H9 (cell line): ENCODE results near the gene IFT52. TPM values are rescaled to one million over a fixed set of nuclear protein-coding genes. Genes with fewer than 3 reads are reported as not detected.

Source experiments
- DNase-seq: peaks from one replicate; pipeline ENCODE4 v3.0.0-alpha.2; 2017
- H2AFZ ChIP-seq: one replicate; pipeline ENCODE4 v1.6.1; 2013; ENCODE audit warnings: mild to moderate bottlenecking, low read length, control low read depth, moderate library complexity
- H2AK5ac ChIP-seq: 2 replicates; pipeline ENCODE4 v1.6.1; 2013; ENCODE audit warnings: low read length, control low read depth, mixed read lengths; ENCODE audit not compliant: insufficient read length
- H2BK120ac ChIP-seq: one replicate; pipeline ENCODE4 v1.6.1; 2013; ENCODE audit warnings: low read depth, mild to moderate bottlenecking, low read length, control low read depth, inconsistent platforms; ENCODE audit not compliant: poor library complexity, severe bottlenecking
- H2BK12ac ChIP-seq: 2 replicates; pipeline ENCODE4 v1.6.1; 2013; ENCODE audit warnings: low read length, control low read depth, mixed read lengths, low read depth; ENCODE audit not compliant: insufficient read length
- H2BK15ac ChIP-seq: 2 replicates; pipeline ENCODE4 v1.6.1; 2013; ENCODE audit warnings: low read depth, low read length, control low read depth
- H2BK20ac ChIP-seq: one replicate; pipeline ENCODE4 v1.6.1; 2013; ENCODE audit warnings: low read depth, mild to moderate bottlenecking, low read length, control low read depth, inconsistent platforms; ENCODE audit not compliant: poor library complexity, severe bottlenecking
- H2BK5ac ChIP-seq: 2 replicates; pipeline ENCODE4 v1.6.1; 2013; ENCODE audit warnings: low read length, control low read depth, mixed read lengths; ENCODE audit not compliant: insufficient read length
- H3K14ac ChIP-seq: 2 replicates; pipeline ENCODE4 v1.6.1; 2013; ENCODE audit warnings: low read length, control low read depth; ENCODE audit not compliant: insufficient read depth
- H3K18ac ChIP-seq: 2 replicates; pipeline ENCODE4 v1.6.1; 2013; ENCODE audit warnings: low read depth, mild to moderate bottlenecking, mixed read lengths, low read length, control low read depth; ENCODE audit not compliant: insufficient read length
- H3K23ac ChIP-seq: 2 replicates; pipeline ENCODE4 v1.6.1; 2013; ENCODE audit warnings: low read length, control low read depth, mixed read lengths, low read depth; ENCODE audit not compliant: insufficient read length
- H3K23me2 ChIP-seq: 2 replicates; pipeline ENCODE4 v1.6.1; 2013; ENCODE audit warnings: low read depth, mild to moderate bottlenecking, mixed read lengths, low read length, control low read depth; ENCODE audit not compliant: insufficient read length, poor library complexity, severe bottlenecking
- H3K27ac ChIP-seq: 2 replicates; pipeline ENCODE4 v1.5.1; 2013; ENCODE audit warnings: low read length, control low read depth, mixed read lengths, low read depth; ENCODE audit not compliant: insufficient read length
- H3K27me3 ChIP-seq: 2 replicates; pipeline ENCODE4 v1.6.1; 2013; ENCODE audit warnings: low read length, control low read depth, inconsistent platforms; ENCODE audit not compliant: insufficient read depth
- H3K4ac ChIP-seq: 2 replicates; pipeline ENCODE4 v1.6.1; 2013; ENCODE audit warnings: low read depth, mild to moderate bottlenecking, control low read depth, inconsistent platforms, low read length, moderate library complexity
- H3K4me1 ChIP-seq: 2 replicates; pipeline ENCODE4 v1.6.1; 2013; ENCODE audit warnings: low read length, control low read depth, inconsistent platforms; ENCODE audit not compliant: insufficient read depth
- H3K4me2 ChIP-seq: 2 replicates; pipeline ENCODE4 v1.6.1; 2013; ENCODE audit warnings: low read length, control low read depth, mixed read lengths; ENCODE audit not compliant: insufficient read length, insufficient read depth
- H3K56ac ChIP-seq: 2 replicates; pipeline ENCODE4 v1.6.1; 2013; ENCODE audit warnings: low read depth, mild to moderate bottlenecking, mixed read lengths, low read length, control low read depth; ENCODE audit not compliant: insufficient read length
- H3K79me1 ChIP-seq: 2 replicates; pipeline ENCODE4 v1.6.1; 2013; ENCODE audit warnings: low read depth, mild to moderate bottlenecking, moderate library complexity, low read length, control low read depth, inconsistent platforms; ENCODE audit not compliant: insufficient read depth, poor library complexity, severe bottlenecking
- H3K79me2 ChIP-seq: 2 replicates; pipeline ENCODE4 v1.6.1; 2013; ENCODE audit warnings: low read length, control low read depth, inconsistent platforms; ENCODE audit not compliant: insufficient read depth
- H3K9ac ChIP-seq: 2 replicates; pipeline ENCODE4 v1.6.1; 2013; ENCODE audit warnings: low read length, control low read depth, mixed read lengths; ENCODE audit not compliant: insufficient read length; ENCODE audit errors: extremely low read depth
- H3K9me3 ChIP-seq: one replicate; pipeline ENCODE4 v1.6.1; 2013; ENCODE audit warnings: low read depth, low read length, inconsistent platforms; ENCODE audit not compliant: control insufficient read depth
- H3T11ph ChIP-seq: one replicate; pipeline ENCODE4 v1.6.1; 2013; ENCODE audit warnings: mild to moderate bottlenecking, low read length, control low read depth, inconsistent platforms
- H4K20me1 ChIP-seq: one replicate; pipeline ENCODE4 v1.6.1; 2013; ENCODE audit not compliant: control insufficient read depth, insufficient read length, insufficient read depth
- H4K5ac ChIP-seq: 2 replicates; pipeline ENCODE4 v1.6.1; 2013; ENCODE audit warnings: low read depth, mild to moderate bottlenecking, mixed read lengths, low read length, control low read depth; ENCODE audit not compliant: insufficient read length
- H4K8ac ChIP-seq: replicated peaks from 2 replicates; pipeline ENCODE4 v1.6.1; 2013; ENCODE audit warnings: low read length, control low read depth, mixed read lengths, low read depth; ENCODE audit not compliant: insufficient read length
- H4K91ac ChIP-seq: 2 replicates; pipeline ENCODE4 v1.6.1; 2013; ENCODE audit warnings: low read depth, mild to moderate bottlenecking, moderate library complexity, mixed read lengths, low read length, control low read depth; ENCODE audit not compliant: insufficient read length
- H3K27ac Mint-ChIP-seq, 3 experiments: 2 replicates in 2 of 3; 3 replicates in 1 of 3; pipeline ENCODE4 v1.8.0; 2020 to 2021; ENCODE audit warnings: mixed read lengths in 3 of 3, mild to moderate bottlenecking in 1 of 3, moderate library complexity in 1 of 3
- H3K27me3 Mint-ChIP-seq: 2 replicates; pipeline ENCODE4 v1.8.0; 2021; ENCODE audit warnings: low read depth, mild to moderate bottlenecking, moderate library complexity, mixed read lengths
- H3K36me3 Mint-ChIP-seq, 3 experiments: 2 replicates in 2 of 3; 3 replicates in 1 of 3; pipeline ENCODE4 v1.8.0; 2020 to 2021; ENCODE audit warnings: low read depth in 3 of 3, mixed read lengths in 3 of 3; ENCODE audit not compliant: insufficient read depth in 1 of 3
- H3K4me1 Mint-ChIP-seq, 2 experiments: 2 replicates each; pipeline ENCODE4 v1.8.0; 2020; ENCODE audit warnings: mixed read lengths in 2 of 2
- H3K4me3 Mint-ChIP-seq, 2 experiments: 2 replicates in 1 of 2; 3 replicates in 1 of 2; pipeline ENCODE4 v1.8.0; 2020 to 2021; ENCODE audit warnings: mild to moderate bottlenecking in 2 of 2, mixed read lengths in 2 of 2, moderate library complexity in 1 of 2
- H3K9me3 Mint-ChIP-seq, 2 experiments: 2 replicates in 1 of 2; 3 replicates in 1 of 2; pipeline ENCODE4 v1.8.0; 2020; ENCODE audit warnings: mild to moderate bottlenecking in 2 of 2, mixed read lengths in 2 of 2, moderate library complexity in 1 of 2
- WGBS: extraction: QIAGEN DNeasy Blood & Tissue Kit; methylation state at CpG from one replicate; pipeline ENCODE4 v1.1.7; 2013; ENCODE audit warnings: missing lambda C conversion rate, low lambda C conversion rate, mixed read lengths; ENCODE audit not compliant: insufficient read length; ENCODE audit errors: extremely low coverage; 5-methylcytosine and 5-hydroxymethylcytosine counted together
- total RNA-seq: library from RNA; stranded (reverse); gene quantifications from 2 replicates; pipeline ENCODE4 v1.2.1, GENCODE V29; 2021
- TF ChIP-seq, protein P1 (sequence below): fragments of 200-600 bp; sonication (generic); conservative IDR thresholded peaks from 3 replicates; pipeline ENCODE4 v1.8.0; 2021; ENCODE audit warnings: antibody characterized with exemption, mild to moderate bottlenecking

Gene IFT52
- total RNA-seq, 1 experiment from 2014 or later: 44.5 TPM

DNA sequence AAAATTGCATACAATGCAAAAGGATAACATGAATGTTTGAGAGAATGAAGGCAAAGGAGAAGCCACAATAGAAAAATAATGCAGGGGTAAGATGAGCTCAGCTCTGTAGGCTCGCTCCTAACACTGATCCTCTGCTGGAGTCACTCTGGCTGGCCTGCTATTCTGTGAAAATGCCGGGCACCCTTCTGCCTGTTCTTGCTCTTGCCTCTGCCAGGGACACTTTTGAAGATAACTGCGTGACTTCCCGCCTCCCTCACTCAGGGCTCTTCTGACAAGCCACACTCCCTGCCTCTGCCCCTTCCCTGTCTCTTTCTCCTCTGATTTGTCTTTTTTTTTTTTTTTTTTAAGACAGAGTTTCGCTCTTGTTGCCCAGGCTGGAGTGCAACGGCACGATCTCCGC lies 40.9 kb downstream of the IFT52 start:
- no peak overlapping the region for H3K56ac ChIP-seq
- no peak overlapping the region for H2AFZ ChIP-seq
- H4K20me1 ChIP-seq: no peaks in the 10 kb centered on the region
- no peaks in the 10 kb centered on the region for H3K9me3 ChIP-seq
- no peaks in the 10 kb centered on the region for H3K23me2 ChIP-seq
- H2AK5ac ChIP-seq: no peak overlapping the region
- Mint-ChIP-seq H3K4me1 (no peaks in the 10 kb centered on the region), H3K27me3 (no peaks in the 10 kb centered on the region), H3K4me3 (no peak overlapping the region), H3K9me3 (no peaks in the 10 kb centered on the region), H3K27ac (no peak overlapping the region), H3K36me3 (peaks cover 6 to 54% (median 49%) of the 10 kb centered on the region in 3 experiments; a peak in 6 of 7 replicates)
- H2BK12ac ChIP-seq: no peak overlapping the region
- H3K79me2 ChIP-seq: no peaks in the 10 kb centered on the region
- H3K27me3 ChIP-seq: no peaks in the 10 kb centered on the region
- H2BK5ac ChIP-seq: no peak overlapping the region
- H4K5ac ChIP-seq: no peak overlapping the region
- WGBS: no CpG with 5 or more reads among the region's 8 CpGs
- H3K14ac ChIP-seq: no peak overlapping the region
- no peak overlapping the region for H3K4me2 ChIP-seq
- H2BK20ac ChIP-seq: no peak overlapping the region
- H3K18ac ChIP-seq: no peak overlapping the region
- no peak overlapping the region for H3K27ac ChIP-seq
- H4K8ac ChIP-seq: no peak overlapping the region
- TF ChIP-seq, protein P1, sequence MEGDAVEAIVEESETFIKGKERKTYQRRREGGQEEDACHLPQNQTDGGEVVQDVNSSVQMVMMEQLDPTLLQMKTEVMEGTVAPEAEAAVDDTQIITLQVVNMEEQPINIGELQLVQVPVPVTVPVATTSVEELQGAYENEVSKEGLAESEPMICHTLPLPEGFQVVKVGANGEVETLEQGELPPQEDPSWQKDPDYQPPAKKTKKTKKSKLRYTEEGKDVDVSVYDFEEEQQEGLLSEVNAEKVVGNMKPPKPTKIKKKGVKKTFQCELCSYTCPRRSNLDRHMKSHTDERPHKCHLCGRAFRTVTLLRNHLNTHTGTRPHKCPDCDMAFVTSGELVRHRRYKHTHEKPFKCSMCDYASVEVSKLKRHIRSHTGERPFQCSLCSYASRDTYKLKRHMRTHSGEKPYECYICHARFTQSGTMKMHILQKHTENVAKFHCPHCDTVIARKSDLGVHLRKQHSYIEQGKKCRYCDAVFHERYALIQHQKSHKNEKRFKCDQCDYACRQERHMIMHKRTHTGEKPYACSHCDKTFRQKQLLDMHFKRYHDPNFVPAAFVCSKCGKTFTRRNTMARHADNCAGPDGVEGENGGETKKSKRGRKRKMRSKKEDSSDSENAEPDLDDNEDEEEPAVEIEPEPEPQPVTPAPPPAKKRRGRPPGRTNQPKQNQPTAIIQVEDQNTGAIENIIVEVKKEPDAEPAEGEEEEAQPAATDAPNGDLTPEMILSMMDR: no peak
- H3K23ac ChIP-seq: no peak overlapping the region
- no peaks in the 10 kb centered on the region for H3K4me1 ChIP-seq
- H3T11ph ChIP-seq: no peak overlapping the region
- H3K9ac ChIP-seq: no peak overlapping the region
- DNase-seq: no peak
- no peaks in the 10 kb centered on the region for H3K79me1 ChIP-seq
- no peak overlapping the region for H2BK120ac ChIP-seq
- H3K4ac ChIP-seq: no peak overlapping the region
- no peak overlapping the region for H4K91ac ChIP-seq
- no peak overlapping the region for H2BK15ac ChIP-seq
